CD4-positive, alpha-beta T cell treated with Interleukin-10 for 1 hour (primary cell): ENCODE data around the gene TRIM17.

Experiments
- DNase-seq: peaks from one replicate; pipeline ENCODE4 v3.0.0-alpha.2; 2020

Gene TRIM17, protein sequence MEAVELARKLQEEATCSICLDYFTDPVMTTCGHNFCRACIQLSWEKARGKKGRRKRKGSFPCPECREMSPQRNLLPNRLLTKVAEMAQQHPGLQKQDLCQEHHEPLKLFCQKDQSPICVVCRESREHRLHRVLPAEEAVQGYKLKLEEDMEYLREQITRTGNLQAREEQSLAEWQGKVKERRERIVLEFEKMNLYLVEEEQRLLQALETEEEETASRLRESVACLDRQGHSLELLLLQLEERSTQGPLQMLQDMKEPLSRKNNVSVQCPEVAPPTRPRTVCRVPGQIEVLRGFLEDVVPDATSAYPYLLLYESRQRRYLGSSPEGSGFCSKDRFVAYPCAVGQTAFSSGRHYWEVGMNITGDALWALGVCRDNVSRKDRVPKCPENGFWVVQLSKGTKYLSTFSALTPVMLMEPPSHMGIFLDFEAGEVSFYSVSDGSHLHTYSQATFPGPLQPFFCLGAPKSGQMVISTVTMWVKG

DNA sequence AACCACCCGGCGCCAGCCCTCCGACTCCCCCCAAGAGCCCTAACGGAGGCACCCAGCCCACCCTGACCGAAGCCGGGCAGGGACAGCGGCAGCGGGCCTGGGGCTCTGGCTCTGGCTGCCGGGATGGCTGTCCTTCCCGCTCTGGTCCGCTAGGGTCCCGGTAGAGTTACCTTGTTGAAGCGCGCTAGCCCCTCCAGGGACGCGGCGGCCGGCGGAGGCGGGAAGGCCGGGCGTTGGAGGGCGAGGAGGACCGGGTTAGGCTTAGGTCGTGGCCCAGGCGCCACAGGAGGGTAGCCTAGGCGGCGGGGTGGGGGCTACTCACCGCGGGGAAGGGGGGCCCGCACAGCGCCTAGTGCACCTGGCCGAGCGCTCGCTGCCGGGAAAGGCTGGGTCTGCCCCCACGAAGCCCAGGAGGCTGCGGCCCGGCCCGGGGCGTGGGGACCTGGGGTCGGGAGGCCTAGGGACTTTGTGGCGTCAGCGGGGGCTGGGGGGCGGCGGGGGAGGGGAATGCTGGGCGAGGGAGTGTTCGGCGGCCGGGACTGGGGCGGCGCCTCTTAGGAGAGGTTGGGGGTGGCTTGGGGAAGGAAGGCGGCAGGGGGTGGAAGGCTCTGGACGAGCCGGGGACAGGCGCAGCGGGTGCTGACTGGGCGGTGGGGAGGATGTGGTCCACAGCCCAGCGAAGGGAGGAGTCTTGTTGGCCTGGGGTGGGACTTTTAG, at the start of gene TRIM17:
TRIM17 (minus strand) TSS at position 645 of the 717 bp plus-strand sequence. CDS start 1,789 bp downstream, outside the sequence.
- DNase-seq: peak; percentile 43

DNA sequence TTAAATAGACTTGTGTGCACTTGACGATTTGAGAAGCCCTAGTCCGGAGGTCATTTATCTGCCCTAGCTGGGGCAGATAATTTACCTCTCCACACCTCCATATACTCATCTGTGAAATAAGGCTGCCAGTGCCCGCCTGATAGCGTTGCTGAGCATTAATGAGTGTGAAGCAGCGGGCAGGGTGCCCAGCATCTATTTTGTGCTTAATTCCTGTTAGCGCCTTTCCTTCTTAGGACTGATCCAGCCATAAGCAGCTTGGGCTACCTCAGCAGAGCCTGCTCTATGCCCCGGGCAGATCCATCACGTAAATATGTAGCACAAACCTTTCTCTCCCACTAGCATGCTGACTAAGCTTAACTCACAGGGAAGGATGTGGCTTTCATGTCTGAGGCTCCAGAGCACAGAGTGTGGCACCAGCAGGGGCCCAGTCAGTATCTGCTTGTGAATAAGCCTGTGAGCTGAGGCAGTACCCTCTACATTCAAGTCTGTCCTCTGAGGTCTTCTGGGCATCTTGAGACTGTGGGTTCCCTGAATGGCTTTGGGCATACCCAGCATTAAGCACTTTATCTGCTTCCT, 49.0 kb upstream of the TRIM17 start:
- peak; percentile 41 for DNase-seq

DNA sequence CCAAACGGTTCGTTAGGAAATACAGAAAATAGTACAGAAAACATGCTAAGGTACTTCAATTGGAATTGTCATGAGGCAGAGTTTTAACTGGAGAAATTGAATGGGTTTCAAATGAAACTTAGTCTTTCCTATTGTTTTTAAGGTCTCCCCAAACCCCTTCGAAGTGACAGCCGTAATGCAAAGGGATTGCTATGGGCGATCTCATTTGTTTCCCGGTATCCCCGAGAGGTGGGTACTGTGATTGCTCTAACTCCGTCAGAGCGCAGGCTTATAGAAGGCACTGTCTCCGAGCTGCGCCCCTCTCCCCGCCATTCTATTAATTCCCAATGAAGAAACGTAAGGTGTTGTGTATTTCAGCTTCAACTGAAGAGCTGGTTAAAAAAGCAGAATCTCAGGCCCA, 48.5 kb upstream of the TRIM17 start:
- DNase-seq: no peak

DNA sequence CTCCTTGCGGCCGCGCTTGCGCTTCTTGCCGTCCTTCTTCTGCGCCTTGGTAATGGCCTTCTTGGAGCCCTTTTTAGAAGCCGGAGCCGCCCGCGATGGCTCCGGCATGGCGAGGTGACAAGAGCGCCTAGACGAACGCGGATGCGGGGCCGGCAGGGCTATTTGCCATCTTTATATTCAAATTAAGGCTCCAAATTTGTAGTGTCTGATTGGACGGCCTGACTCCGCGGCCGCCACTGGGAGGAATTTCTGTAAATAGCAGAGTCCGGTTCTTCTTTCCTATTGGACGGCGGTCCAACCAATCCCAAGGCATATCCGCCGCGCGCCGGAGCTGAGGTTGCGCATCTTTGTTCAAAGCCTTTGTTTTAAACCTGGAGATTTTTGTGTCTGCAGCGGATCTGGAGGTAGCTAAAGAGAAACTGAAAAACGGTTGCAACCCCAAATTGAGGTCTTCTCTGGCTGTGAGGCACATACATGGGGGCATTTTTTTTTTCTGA, 47.9 kb upstream of the TRIM17 start:
- peak; percentile 94 for DNase-seq

DNA sequence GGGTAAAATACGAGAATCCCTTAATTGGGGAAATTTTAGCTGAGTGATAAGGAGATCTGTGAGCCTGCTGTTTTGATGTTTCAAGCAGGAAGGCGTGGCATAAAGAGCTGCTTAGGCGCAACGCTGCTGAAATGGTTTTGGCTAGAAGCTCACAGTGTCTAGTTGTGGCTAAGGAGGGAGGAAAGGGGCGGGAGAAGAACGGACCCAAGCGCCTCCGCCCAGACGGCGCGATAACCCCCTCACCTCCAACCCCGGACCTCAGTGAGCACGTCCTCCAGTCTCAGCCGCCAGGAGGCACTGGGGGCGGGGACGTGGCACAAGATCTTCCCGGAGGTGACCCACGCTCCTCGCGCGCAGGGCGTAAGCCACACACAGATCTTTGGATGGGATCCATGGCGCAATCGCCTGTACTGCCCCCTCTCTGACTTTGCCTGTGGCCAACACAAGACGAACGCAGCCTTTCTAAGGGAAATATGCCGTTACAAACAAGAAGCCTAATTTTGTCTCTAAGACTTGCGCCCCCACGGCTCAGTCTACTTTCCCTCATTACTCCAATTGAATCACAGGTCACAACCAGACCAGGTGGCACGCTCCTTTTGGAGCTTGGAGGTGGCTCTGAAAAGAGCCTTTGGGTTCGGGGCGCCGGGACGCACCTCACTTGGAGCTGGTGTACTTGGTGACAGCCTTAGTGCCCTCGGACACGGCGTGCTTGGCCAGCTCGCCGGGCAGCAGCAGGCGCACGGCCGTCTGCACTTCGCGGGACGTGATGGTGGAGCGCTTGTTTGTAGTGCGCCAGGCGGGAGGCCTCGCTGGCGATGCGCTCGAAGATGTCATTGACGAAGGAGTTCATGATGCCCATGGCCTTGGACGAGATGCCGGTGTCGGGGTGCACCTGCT, 47.1 kb upstream of the TRIM17 start:
- DNase-seq: peak; percentile 70

DNA sequence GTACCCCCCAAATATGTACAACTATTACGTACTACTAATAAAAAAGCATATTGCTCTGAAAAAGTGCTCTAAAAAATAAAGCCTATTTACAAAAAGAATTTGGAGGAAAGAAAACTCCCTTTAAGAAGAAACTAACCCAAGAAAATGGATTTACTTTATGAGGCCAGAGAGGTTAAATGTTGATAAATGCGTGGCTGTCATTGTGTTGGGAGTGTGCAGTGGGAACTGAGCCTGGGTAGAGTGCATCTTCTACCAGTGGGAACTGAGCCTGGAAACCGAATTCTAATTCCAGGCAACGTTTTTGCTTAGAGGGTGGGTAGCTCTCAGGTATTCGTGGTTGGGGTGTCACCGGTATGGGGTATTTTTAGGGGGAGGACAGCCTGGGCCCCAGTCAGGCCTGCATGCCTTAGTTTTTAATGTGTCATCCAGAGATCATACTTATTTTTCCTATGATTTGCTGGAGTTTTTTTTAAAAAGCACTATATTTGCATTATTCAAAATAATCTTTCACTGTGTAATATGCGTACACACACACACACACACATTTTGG, 46.4 kb upstream of the TRIM17 start:
- DNase-seq: no peak

DNA sequence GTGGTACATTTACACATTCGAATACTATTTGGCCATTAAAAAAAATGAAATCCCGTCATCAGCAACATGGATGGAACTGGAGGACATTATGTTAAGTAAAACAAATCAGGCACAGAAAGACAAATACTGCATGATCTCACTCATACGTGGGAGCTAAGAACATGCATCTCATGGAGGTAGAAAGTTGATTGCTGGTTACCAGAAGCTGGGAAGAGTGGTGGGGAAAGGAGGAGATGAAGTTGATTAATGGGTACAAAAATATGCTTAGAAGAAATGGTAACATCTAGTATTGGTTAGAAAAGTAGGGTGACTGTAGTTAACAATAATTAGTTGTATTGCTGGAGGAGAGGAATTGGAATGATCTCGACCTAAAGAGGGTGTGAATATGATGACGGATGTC, 45.9 kb upstream of the TRIM17 start:
- no peak for DNase-seq

DNA sequence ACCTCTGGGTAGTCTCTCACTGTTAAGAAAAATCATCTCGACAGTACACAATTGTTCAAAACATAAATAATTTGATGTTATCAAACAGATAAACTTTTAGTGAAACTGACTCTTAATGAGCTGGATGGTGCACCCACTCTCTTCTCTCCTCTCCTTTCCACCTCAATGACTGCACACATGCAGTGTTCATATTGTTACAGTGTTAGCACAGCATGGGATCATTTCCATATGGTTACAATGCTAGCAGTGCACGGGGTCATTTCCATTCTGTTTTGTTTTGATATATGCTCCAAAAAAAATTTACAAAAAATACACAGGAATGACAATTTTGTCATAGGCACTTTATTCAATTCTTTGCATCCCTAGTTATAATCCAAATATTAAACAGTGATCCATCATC, 44.2 kb upstream of the TRIM17 start:
- DNase-seq: no peak

DNA sequence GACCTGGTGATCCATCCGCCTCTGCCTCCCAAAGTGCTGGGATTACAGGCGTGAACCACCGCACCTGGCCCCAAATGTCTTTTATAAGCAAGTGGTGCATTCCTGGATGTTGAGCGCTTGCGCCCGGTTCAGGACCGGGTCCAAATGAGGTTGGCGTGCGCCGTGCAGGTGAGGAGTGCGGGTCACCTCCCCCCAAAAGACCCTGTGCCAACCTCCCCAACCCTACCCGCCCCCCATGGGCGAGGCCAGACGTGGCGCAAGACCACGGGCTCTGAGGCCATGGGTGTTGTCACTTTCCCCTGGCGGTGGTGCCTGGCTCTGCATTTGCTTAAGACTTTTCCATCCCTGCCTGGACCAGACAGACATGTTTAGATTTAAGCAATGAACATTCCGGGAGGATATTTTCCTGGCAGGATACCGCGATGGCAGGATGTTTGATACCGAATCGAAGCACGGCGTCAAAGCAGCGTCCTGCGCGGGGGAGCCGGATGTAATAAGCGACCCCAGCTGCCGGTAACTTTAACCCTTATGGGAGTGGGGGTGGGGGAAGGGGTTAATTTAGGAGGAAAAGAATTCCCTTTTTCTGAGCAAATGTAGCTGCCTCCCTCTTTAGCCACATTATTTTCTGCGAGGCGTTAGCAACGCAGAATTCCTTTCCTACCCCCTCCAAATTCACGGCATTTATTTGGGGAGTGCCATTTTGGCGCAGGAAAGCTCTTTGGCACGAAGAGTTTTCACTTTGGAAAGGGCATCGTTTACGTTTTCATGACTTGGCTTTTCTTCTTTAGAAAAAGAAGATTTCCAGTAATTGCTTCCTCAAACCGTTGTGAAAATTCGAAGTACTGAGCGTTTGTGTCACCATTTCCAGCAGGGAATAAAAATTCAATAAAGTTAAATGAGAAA, 42.7 kb upstream of the TRIM17 start:
- DNase-seq: peak; percentile 63

DNA sequence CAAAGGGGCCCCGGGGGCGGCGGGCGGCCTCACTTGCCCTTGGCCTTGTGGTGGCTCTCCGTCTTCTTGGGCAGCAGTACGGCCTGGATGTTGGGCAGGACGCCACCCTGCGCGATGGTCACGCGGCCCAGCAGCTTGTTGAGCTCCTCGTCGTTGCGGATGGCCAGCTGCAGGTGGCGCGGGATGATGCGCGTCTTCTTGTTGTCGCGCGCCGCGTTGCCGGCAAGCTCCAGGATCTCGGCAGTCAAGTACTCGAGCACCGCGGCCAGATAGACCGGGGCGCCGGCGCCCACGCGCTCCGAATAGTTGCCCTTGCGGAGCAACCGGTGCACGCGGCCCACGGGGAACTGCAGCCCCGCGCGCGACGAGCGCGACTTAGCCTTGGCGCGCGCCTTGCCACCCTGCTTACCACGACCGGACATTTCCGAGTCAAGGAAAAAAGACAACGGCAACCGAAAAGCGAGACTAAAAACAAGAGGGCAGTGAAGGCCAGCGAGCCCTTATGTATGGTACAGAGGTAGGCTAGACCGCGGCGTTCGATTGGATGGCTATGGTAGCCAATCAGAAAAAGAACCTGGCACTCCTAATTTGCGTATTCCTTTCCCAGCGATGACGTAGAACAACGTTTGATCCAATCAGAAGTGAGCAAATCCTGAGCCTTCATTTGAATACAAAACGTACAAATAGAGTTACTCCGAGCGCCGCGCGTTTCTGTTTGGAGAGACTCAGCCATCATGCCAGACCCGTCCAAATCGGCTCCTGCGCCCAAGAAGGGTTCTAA, 40.9 kb upstream of the TRIM17 start:
- peak; percentile 98 for DNase-seq

DNA sequence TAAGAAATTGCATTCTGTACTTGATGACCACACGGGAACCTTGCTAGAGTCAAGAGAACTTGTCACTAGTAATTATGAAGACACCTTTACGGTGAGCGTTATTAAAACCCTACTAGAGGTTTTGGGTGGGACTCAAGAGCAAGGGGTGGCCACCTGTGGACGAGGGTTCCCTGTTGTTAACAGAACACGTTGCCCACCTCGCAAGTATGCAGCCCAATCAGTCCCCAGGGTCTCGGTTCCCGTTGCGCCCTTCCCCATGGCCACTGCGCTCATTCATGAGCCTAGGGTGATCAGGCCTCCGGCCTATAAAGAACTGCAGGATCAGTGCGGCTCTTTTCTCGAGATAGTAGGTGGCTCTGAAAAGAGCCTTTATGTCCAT, 40.3 kb upstream of the TRIM17 start:
- no peak for DNase-seq

DNA sequence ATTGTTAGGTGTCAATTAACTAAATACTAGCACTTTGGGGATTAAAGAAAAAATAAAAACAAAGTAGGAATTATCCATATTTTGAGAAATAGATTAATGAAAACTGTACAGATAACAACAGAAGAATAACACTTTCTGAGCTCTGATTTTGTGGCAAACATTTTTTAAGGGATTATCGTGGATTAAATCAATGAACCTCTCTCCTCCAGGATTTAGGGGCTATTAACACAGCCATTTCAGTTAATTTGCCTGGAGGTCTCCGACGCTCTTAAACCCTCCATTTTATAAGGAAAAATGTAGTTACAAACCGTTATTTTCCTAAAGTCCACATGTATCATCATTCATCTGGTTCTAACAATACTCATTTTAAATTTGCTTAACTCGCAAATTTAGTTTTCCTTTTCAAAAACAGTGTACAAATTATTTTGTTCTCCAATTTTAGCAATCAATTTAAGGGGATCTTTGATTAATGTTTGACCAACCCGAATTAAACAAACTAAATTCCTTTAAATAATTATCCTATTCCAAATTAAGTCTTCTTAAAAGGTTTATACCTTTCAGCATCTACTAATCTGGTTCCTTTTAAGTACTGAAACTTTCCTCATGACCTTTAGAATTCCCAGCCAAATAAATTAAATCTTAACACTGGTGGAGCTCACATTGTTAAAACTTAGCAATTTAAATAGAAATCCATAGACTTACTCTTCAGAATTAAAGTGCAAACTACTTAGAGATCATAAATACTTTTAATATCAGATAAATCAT, 39.8 kb upstream of the TRIM17 start:
- DNase-seq: no peak

DNA sequence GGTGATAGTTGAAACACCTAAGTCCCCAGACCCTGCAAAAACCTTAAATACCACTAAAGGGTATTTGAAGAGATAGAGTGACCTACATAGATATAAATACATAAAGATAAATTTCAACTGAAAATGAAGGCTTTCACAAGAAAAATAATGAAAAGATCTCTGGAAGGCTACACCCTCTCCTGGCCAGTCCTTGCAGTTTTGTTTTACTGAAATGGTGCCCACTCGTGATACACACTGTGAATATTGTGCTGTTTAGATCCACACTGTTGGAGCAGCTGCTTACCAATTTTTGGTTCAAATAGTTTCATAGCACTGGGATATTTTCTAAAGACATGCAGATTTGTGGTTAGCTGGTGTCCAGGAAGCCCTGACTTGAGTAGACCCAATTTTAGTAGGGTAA, 39.1 kb upstream of the TRIM17 start:
- no peak for DNase-seq

DNA sequence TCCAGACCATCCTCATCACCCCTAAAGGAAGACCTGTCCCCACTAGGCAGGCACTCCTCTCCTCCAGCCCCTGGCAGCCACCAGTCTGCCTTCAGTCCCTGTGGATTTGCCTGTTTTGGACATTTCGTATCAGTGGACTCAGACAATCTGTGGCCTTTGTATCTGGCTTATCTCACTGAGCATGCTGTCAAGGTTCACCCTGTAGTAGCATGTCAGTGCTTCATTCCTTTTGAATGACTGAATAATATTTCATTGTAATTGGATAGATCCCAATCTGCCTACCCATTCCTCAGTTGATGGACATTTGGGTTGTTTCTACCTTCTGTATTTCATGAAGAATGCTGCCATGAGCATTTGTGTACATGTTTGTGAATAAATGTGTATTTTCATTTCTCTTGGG, 37.6 kb upstream of the TRIM17 start:
- no peak for DNase-seq

DNA sequence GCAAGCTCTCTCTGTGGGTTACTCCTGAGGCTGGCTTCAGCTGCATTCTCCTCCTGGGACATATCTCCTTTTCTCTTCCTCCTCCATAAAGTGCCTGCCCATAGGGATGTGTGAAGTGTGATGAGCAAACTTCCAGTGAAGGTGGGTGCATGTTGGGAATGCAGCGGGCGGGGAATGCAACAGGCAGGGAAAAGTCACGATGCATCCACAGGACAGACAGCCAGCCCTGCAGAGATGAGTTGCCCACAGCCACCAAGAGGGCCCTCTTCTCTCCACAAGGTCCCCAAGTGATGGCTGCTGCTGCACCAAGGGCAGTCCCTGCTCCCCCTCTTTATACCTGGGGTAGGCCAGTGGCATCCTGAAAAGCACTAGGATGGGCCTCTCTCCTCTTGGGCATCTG, 37.0 kb upstream of the TRIM17 start:
- DNase-seq: no peak

DNA sequence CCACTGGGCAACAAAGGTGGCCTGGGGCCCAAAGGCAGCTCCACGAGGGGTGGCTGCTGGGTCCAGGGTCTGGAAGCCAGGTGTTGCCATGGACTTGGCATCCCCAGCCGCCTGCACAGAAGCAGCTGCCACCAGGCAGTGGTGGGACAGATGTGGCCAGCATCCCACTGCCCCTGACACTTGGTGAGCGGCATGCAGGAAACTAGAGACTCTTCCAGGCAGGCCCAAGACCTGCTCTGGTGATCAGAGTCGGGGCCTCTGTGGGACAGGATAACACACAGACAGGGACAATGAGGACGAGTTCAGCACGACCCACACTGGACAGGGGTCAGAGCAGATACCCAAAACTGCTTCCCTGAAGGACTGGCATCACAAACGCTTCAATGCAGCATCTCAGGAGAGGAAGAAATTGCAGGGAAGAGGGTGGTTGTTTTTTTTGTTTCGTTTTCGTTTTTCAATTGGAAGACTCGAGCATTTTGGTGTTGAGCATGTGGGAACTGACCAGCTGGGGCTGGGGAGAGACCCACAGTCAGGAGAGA, 36.4 kb upstream of the TRIM17 start:
- DNase-seq: no peak

DNA sequence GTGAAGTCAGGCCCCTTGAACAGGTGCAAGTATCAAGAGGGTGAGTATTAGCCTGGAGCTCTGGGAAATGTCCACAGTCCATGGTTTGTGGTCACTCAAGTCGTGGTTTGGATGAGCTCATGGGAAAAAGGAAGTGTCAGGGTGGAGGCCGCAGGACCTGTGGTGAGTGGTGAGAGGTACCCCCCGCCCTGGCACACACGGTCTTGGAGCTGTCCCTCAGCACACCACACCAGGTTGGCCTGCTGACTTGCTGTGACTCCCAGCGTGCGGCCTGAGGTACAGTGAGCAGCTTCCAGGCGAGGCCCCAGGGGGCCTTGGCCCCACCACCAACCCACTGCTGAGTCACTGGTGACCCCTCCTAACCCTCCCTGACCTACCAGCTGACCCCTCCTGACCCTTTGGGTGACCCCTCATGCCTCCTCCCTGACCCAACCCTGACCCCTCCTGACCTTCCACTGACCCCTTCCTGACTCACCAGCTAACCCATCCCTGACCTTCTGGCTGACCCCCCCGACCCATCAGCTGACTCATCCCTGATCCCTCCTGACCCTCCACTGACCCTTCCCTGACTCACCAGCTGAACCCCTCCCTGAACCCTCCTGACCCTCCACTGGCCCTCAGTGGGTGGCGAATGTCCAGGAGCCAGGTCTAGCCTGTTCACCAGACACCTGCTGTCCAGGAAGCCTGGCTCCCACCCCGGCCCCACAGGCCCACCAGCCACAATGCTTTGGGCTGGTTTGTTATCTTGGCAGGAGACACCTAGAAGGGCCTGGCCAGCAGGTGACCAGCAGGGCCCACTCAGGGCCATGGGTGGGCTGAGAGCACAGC, 35.7 kb upstream of the TRIM17 start:
- no peak for DNase-seq

DNA sequence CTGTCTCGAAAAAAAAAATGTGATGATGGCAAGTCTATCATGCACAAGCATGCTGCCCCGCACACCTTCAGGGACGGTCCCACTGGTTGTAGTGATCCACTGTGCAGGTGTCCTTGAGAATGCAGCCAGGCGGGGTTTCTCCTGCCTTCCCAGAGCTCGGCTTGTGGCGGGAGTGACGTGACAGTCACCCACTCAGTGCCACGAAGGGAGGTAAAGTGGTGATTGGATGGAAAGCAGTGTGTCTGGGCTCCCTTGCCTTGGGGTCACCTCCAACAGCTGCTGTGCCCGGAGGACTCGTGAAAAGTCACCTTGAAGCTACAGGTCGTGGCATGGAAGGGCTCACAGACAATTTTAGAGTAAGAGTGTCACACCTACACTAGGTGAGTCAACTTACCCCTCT, 33.5 kb upstream of the TRIM17 start:
- no peak for DNase-seq
